GM19438 (cell line): ENCODE data around the gene USPL1.
A peak's percentile ranks its signal among the peaks of the same experiment; 100 is the strongest.

ENCODE experiments used
- ATAC-seq: cut with Tn5 transposase; IDR thresholded peaks from one replicate; pipeline ENCODE4 v1.9.1; 2021; ENCODE audit warnings: low read depth; ENCODE audit not compliant: unreplicated experiment

Gene USPL1

GRCh38 chr13:30652746-30653386, 35.1 kb downstream of the USPL1 start:
- no peak for ATAC-seq

- ATAC-seq = no peak
These were observed 36.7 kb downstream of the USPL1 start for GRCh38 chr13:30654430-30654829.

DNA sequence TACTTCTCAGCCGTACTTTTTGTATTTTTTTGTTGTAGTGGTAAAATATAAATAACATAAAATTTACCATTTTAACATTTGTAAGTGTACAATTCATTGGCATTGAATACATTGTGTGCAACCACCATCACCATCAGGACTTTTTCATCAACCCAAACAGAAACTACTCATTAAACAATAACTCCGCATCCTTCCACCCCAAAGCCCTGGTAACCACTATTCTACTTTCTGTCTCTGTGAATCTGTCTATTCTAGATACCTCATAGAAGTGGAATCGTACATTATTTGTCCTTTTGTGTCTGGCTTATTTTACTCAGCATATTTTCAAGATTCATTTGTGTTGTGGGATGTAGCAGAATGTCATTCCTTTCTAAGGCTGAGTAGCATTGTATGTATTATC, 38.5 kb downstream of the USPL1 start:
- no peak for ATAC-seq

- ATAC-seq = no peak
These were observed 42.3 kb downstream of the USPL1 start for GRCh38 chr13:30659980-30660379.

DNA sequence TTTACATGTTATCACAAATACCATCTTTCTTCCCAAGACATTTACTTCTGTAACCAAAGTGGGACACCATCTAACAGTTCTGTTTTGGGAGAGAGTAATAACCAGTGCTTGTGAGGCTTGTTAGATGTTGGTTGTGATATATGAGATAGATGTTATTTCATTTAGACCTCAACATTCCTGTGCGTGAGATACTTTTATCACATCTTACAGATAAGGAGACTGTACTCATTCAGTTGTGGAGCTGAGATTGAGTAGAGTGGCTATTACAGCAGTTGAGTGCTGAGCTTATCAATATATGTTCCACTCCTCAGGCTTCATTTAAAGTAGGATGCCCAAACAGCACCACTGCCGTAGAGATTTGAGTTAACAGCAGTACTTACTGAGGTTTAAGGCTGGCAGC, 43.1 kb downstream of the USPL1 start:
- no peak for ATAC-seq

DNA sequence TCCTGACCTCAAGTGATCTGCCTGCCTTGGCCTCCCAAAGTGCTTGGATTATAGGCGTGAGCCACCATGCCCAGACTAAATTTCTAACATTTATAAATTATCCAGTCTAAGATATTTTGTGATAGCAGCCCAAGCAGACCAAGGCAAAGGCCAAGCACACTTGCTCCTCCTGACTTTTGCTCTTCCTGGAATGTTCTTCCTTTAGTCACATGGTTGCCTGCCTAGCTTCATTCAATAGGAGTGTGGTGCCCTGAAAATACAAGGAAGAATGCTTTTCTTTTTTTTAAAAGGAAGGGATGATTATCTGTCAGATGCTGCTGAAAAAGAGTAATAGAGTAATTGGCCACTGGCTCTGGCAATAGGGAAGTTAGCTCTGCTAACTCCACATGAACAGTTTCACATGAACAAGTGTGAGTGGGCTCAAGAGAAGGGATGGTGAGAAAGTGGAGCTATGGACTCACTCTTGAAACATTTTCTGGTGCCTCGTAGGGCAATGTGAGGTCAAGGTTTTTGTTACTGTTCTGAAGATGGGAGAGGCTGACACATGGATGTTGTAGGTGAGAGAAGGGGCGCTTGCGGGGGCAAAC, 47.1 kb downstream of the USPL1 start:
- no peak for ATAC-seq

DNA sequence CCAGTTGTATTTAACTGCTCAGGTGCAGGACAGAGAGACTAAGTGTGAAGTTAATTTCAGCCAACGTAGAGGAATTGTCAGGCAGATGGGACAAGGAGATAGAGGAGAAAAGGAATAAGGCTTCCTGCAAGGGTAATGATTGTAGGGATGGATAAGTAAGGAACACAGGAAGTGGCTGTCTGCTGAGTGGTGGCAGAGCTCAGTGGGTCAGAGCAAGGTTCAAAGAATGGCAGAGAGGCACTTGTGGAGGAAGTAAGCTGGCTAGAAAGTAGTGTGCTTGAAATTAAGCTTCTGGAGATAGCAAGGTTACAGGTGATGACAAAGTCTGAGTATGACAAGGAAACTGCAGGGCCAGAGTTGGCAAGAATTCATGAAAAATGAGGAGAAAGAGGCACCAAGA, 47.9 kb downstream of the USPL1 start:
- no peak for ATAC-seq

DNA sequence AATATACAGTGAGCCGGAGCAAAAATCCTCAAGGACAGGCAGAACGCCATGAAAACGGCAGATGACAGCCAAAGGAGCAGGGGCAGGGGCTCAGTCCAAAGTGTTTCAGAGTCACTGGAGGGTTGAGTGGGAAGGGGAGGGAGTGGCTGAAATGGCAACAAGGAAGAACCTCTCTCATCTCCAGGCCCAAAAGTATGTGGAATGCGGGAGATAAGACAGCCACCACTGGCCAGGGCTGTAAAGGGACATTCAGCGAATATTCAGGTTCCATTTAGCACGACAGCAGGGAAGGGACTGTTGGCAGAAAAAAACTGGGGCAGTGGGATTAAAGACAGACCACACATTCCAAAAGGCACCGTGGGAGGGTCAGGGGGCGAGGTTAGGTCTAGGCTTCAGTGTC, 48.4 kb downstream of the USPL1 start:
- no peak for ATAC-seq

DNA sequence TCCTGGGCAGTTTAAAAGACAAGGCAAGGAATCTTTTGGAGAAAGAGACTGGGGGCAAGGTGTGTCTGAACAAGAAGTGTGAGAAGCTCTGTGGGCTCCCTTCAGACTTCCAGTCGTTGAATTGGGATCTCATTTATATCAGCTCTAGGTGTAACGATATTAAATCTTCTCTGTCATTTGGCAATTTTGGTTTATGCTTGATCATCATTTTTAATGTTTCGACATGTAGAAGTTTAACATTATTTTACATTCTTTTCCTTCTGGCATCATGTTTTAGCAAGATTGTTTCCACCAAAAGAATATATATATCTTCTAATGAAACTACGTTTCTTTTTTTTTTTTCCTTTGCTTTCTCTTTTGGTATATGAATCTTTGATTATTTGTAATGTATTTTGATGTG, 49.3 kb downstream of the USPL1 start:
- ATAC-seq = no peak

DNA sequence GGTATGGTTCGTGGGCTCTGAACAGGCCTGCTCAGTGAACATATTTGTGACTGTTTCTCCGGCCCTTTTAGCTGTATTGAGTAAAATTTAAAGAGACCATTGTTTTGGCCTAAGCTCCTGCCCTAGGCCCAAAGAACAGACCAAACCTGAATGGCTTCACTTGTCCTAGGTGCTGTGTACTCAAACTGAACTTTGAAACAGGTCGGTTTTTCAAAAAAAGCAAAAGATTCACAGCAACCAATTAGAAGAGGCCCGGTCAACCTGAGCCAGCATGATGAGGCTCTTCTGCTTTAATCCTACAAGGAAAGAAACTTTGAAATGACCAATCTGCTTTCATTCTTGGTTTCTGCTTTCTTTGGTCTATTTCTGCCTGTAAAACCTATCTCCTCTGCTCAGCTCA, 50.6 kb downstream of the USPL1 start:
- ATAC-seq = no peak

DNA sequence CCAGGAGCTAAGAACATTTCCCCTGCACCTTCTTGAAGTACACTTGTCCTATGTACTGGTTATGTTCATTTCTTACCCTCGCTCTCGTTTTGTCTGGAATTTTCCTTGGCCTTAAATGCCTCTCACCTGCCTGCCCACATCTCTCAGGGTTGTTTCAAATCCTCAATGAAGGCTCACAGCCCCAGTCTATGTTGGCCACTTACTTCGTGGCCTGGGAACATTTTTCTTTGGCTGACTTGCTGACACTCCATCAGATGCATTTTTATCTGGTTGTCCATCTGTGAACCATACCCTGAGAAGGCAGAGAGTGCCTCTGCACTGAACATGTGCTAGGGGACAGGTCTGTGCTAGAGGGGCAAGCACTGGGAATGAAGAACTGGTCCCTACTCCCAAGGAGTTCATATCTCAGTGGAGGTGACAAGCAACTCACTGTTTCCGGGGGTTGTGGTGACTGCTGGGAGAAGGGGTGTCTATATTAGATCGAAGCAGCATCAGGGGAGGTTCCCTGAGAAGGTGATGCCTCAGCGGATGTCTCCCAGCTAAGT, 53.6 kb downstream of the USPL1 start:
- no peak for ATAC-seq

DNA sequence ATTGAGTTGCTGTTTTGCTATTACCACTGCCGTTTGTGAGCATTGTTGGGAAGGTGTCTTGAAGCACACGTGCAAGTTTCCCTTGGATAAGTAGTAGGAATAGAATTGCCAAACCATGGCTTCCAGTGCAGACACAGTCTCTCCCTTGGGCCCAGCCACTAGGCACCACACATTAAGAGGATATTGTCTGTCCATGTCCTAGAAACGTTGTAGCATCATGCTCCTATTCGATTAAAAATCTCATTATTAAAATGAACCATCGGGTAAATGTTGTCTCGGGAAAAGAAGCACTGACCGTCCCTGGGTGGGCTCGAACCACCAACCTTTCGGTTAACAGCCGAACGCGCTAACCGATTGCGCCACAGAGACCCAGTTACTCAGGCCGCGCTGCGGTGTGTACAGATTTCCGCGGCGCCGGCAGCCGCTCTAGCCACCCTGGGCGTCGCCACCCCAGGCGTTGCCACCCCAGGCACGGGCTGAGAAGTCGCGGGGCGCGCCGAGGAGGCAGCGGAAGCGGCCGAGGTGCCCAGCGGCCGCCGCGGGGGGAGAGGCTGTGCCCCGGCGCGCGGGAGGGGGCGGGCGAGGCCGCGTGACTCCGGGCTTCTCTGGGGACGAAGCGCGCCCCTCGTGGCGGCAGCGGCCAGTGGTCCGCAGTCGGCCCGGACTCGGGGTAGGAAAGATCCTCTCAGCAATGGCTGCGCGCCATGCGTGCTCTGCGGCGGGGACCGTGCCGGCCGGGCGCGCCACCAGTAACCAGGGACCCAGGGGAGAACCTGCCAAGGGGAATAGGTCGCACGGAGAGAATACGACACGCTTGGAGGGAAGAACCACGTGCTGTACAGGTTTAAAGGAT, 56.2 kb downstream of the USPL1 start:
- peak; percentile 89 for ATAC-seq

GRCh38 chr13:30675717-30676116, 58.0 kb downstream of the USPL1 start:
- ATAC-seq = no peak

DNA sequence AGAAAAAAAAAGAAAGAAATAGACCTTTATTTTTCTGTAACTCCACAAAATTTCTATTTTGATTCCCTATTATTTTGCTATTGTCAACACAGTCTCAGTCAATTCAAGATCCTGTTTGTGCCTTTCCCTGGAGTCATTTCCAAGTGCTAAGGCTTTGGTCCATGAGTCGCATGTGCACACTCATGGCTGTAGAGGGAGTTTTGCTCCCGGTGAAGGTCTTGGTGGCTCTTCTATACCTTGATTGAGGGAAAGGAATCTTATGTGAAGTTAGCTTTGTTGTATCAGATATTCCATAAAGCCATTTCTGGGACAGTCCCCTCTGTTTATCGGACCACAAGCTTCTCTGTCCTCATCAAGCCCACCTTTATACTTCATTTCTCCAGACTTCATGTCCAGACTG, 59.0 kb downstream of the USPL1 start:
- no peak for ATAC-seq

GRCh38 chr13:30679483-30680330, 62.0 kb downstream of the USPL1 start:
- ATAC-seq = peak; percentile 66

GRCh38 chr13:30681843-30682242, 64.1 kb downstream of the USPL1 start:
- ATAC-seq = no peak

DNA sequence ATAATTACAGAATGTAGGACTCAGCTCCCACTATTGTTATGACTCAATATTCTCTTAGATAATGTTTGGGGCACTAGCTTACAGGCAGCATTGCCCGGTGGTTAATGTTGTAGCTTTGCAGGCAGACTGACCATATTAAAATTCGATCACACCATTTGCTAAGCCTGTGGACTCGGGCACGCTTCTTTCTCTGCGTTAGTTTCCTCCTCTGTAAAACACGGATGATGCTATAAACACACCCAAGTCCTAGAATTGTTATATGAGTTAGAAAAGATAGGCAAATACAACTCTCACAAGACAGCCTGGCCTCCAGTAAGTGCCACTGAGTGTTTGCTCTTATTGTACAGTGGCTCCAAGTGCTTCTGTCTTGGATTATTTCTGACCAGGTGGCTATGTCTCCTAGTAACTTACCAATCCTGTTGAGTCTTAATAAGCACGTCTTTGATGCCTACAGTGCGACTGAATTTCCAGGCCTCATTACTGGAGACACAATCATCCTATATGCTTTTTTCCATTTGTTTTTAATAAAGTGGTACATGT, 67.7 kb downstream of the USPL1 start:
- ATAC-seq = no peak

DNA sequence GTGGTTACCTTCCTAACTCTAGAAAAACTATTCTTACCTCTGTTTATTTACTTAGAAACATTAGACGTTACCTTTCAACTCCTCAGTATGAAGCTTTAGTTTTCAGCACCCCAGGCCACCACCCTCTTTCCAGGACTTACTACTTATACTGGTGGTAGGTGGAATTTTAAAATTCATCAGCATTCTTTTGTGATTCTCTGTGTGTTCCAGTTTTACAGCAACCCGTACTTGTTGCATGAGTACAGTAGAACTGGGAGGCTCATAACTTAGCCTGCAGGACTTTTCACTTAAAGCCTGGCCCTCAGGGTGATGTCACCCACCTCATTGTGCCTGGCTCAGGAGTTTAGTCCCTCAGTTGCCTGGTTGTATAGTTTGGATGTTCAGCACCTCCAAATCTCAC, 68.3 kb downstream of the USPL1 start:
- ATAC-seq = no peak

DNA sequence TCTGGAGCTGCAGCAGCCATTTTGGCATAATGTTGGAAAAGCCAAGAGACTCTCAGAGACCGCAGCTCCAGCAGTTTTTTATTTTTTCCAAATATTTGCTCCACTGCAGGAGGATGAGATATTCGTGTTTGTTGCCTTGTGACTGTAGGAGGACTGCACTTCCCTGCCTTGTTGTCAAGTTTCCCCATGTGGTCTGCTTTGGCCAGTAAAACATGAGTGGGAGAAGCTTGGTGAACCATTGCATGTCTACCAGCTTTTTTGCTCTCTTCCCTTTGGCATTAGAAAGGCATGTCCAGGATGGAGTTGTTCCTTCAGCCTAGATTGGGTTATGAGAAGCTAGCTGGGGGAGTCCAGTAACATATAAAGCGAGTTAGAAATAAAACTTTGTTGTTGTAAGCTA, 69.9 kb downstream of the USPL1 start:
- no peak for ATAC-seq

DNA sequence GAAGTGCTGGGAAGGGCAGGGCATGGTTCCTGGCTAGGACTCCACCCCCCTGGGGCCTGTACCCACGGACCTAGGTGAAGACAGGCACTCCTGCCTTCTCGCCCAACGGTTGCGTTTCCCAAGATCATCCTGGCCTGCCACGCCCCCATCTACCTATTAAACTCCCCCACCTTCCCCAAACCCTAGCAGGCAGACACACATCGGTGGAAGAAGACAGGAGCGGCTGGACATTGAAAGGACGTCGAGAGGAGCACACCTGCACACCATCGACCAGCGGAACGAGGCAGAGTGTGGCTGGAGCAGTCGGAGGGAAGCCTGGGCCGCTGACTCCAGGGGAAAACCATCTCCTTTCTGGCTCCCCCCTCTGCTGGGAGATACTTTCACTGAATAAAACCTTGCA, 72.0 kb downstream of the USPL1 start:
- ATAC-seq = no peak
